ENCODE data around the gene OR10G8.
"Not testable (repeated sequence)": the region's sequence is repeated elsewhere in the genome, so short reads cannot be mapped to it uniquely, and the experiment has no call there.

OR10G8 gene, protein sequence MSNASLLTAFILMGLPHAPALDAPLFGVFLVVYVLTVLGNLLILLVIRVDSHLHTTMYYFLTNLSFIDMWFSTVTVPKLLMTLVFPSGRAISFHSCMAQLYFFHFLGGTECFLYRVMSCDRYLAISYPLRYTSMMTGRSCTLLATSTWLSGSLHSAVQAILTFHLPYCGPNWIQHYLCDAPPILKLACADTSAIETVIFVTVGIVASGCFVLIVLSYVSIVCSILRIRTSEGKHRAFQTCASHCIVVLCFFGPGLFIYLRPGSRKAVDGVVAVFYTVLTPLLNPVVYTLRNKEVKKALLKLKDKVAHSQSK

GRCh38 chr11:124026498-124026897 is at the start of gene OR10G8:
Gene OR10G8 (plus strand): TSS chr11:124026798. CDS start chr11:124029623, 2,825 bp downstream.
- DNase-seq: no peak

DNA sequence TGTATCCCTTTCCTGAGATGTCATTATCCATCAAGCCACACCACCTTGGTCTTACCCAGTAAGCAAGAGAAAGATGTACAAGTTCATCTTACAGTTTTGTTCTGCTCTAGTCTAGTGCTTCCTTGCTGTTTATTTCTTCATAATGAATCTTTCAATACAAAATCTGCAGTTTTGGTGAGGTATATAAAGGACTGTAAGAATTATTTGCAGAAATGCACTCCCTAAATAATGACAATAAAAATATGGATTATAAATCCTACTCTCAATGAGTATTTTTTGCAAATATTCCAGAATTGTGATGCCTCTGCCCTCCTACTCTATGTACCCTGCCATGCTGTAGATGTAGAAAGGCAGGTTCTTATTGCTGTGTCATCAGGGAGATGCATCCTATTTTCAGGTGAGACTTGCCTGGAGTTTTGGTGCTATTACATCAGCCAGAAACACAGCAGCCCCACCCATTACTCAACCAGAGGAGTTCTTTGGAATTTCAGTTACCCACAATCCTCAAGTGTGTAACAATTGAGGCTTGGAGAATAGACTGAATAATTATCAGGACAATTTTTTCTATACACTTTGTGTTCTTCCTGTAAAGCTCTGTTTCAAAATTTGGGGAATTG is 48.8 kb upstream of the OR10G8 start, which contains the start of gene OR10S1:
TSS of gene OR10S1 (minus strand) at position 51 of the 617 bp plus-strand sequence. CDS start 117 bp downstream, outside the sequence.
- DNase-seq: no peak

DNA sequence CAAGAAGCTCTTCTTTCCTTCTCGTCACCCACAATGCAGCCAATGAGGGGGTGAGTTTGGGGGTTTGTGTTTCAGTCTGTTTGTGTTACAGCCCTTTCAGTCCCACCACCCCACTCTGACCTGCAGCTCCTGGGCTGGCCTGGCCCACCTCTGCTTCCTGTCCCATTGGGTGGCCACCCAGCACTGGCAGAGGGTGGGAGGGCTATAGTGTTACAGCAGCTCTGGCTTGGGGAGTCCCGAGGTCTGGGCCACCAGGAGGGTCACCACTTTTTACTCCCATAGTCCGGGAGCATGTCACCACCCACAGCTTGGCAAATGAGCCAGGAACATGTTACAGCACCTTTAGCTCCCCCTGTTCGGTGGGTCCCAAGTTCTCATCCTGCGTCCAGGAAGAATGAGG is 47.3 kb upstream of the OR10G8 start:
- DNase-seq: no peak

GRCh38 chr11:123995119-123995518 is 31.5 kb upstream of the OR10G8 start, which contains the start of gene OR10G6:
Gene OR10G6 (minus strand): TSS chr11:123995161. CDS start chr11:123995161, 0 bp downstream.
- DNase-seq: no peak

DNA sequence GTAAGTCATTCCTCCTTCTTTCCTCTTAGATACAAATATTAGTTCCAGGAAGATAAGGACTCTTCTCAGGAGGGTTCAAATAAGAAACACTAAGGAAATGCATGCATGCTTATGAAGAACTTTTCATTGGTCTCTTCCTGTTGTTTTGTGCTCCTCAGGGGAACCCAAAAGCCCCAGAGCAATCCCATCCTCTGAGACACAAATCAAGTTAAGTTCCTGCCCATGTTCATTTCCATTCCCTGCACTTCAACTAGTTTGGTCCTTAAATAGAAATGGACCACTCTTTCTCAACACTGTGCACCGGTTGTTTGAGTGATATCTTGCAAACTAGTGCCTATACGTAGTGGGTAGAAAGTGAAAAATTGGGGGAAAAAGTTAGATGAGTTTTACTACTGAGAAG is 13.9 kb upstream of the OR10G8 start, which contains the start of gene OR10G4:
TSS of gene OR10G4 (plus strand) at position 301 of the 400 bp plus-strand sequence. CDS start 2,578 bp downstream, outside the sequence.
- DNase-seq: no peak

GRCh38 chr11:124015837-124016236 is 10.8 kb upstream of the OR10G8 start:
- DNase-seq: not testable (repeated sequence)

GRCh38 chr11:124036666-124037065 is 10.1 kb downstream of the OR10G8 start:
- no peak for DNase-seq

GRCh38 chr11:124039557-124039956 is 13.0 kb downstream of the OR10G8 start:
- no peak for DNase-seq

DNA sequence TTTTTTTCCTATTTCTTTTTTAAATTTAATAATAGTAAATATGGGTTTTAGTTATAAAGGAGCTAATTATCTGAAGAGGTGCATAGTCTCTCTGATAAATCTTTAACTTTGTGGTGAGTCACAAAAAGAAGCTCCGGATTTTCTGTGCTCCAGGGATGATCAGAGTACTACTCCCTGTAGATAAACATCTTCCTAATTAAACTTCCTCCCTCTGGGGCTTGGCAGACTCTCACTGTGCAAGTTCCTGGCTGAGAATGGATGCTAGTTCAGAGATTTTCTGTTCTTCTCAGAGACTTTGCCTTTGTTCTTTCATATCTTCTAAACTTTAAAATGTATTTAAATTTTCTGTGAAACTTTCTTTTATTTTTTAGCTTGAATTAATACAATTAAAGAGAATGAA is 14.7 kb downstream of the OR10G8 start, which contains the start of gene OR10G7:
TSS of gene OR10G7 (minus strand) at position 72 of the 400 bp plus-strand sequence. CDS start 2,324 bp downstream, outside the sequence.
- no peak for DNase-seq

DNA sequence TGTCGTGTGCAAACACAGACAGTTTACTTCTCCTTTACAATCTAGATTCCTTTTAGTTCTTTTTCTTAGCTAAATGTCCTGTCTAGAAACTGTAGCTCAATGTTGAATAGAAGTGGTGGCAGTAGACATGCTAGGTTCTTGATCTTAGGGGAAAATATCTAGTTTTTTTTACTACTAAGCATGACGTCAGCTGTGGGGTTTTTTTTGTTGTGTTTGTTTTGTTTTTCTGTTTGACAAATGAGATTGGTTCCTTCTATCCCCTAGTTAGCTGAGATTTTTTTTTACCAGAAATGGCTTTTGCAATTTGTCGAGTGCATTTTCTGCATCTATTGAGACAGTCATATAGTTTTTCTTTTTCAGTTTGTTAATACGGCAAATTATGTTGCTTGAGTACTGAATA is 16.8 kb downstream of the OR10G8 start:
- DNase-seq: no peak

GRCh38 chr11:124050748-124051147 is 24.1 kb downstream of the OR10G8 start:
- no peak for DNase-seq

GRCh38 chr11:124052966-124053365 is 26.4 kb downstream of the OR10G8 start:
- no peak for DNase-seq

DNA sequence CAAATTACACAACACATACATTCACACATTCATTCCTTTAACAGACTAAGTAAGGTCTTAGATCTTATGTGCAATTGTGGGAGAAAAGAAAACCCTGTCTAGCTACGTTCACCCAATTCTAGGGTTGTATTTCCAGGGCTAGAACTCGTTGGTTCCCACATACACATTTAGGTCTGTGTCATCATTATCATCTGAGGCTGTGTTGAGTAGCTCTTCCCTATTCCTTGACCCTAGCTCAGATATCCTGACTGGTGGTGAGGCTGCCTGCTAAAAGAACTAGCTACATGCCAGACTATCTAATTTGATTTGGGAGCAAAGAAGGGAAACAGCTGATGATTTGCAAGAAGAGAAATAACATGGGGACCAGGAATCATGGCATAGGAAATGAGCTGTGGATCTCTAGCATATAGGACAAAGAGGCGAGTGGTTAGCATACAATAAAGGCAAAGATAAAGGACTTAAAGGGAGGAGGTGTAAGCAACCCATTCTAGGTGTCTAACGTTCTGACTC is 42.1 kb downstream of the OR10G8 start:
- DNase-seq: no peak

DNA sequence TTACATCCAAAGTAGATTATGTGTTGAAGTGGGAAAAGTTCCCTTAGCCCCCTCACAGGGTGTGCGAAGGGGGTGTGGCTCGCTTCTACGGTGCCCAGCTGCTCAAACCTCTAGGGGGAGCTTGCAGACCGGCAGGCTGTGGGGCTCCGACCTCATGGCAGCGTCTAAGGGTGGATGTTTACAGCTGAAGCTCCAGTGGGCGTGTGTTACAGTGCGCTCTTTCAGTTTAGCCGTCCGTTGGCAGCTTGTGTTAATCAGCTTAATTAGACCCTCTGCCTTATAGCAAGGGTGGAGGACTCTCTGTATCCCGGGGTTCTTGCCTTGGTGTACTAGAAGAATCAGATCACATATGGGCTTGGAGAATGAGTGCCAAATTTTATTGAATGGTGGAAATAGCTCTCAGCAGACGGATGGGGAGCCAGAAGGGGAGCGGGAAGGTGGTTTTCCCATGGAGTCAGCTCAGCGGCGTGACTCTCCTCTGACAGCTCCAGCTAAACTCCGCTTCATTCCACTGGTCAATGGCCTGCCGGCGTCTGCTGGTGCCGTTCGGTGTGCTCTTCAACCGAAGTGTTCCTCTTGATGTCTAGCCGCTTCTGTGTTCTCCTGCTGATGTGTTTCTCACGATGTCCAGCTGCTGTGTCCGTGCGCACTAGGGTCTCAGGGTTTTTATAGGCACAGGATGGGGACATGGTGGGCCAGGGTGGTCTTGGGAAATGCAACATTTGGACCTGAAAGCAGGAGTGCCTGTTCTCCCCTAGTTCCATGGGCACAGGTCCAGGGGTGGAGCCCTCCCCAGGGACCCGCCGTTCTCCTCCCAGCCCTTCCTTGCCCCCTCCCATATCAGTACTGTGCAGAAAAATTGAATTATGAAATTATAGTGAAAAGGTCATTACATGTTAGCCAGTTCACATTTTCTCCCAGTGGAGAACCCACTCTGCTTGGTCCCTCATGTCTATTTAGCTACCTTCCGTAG is 43.1 kb downstream of the OR10G8 start:
- DNase-seq: peak; percentile 4

- peak; percentile 37 for DNase-seq
Measured at GRCh38 chr11:124070915-124071622, 44.5 kb downstream of the OR10G8 start.

DNA sequence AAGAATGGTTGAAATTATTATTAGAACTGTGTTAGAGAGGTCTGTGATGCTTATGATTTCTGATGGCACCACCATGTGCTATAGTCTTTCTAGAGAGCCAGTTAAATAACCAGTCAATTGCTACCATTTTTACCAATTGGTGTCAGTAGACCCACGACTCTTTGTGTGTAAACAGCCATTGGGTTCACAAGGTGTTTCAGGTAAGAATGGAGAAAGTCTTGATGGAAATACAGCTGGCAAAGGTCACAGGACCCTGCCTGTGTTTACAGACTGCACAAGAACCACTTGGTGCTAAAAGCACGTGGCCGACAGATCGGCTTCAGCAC is 45.0 kb downstream of the OR10G8 start:
- no peak for DNase-seq

DNA sequence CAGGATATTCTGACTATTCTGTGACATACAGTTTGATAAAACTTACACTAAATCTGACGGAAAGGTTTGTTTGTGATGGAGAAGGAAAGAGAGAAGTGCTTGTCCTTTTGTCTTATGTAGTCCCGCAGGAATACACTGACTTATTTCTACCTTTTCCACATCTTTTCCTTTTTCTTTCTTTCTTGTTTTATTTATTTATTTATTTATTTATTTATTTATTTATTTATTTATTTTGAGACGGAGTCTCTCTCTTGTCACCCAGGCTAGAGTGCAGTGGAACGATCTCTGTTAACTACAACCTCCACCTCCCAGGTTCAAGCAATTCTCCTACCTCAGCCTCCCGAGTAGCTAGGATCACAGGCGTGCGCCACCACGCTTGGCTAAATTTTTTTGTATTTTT is 45.5 kb downstream of the OR10G8 start:
- DNase-seq: no peak

- no peak for DNase-seq
Measured at GRCh38 chr11:124074554-124074953, 48.0 kb downstream of the OR10G8 start.

GRCh38 chr11:124075492-124075840 is 48.9 kb downstream of the OR10G8 start:
- no peak for DNase-seq

DNA sequence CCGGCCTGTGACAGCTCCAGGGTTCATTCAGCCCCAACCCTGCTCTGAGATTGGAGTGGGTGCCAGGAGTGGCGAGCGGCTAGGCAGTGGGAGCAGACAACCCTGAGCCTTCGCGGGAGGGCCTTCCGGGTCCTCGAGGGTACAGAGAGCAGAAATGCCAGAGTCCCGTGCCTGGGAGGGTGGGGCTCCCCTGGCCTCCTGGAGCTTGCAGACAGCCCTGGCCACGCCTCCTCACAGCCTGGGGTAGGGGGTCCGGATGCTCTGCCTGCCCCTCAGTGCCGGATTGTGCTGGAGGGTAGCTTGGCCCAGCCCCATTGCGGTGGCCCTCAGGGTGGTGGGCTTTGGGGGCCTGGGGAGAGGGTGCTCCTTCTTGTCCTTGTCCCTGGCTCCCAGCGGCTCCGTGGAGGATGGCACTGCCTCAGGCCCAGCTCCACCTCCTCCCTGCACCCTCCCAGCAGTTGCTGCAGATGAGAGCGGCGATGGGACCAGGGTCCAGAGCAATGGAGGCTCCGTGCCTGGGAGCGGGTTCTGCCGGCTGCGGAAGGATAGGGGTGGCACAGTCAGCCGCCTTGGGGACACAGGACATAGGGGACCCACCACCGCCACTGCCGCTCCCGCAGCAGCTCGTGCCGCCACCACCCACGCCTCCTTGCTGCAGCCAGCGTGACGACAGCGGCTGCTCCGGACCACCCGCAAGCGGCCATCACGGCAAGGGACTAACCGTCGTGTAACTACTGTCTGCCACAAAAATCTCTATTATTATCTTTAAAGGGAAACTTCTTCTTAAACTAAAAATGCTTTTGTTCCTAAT is 49.4 kb downstream of the OR10G8 start:
- DNase-seq: no peak

- no peak for DNase-seq
Measured at GRCh38 chr11:124077266-124077665, 50.7 kb downstream of the OR10G8 start.
